ENCODE data around the gene SCARF2.

- TF ChIP-seq CTCF (IDR thresholded peaks at IDR 0.05; ENCODE audit: low read length) = no peak
- no peak for TF ChIP-seq EZH2 (IDR thresholded peaks at IDR 0.05; ENCODE audit: borderline replicate concordance, low read length)
Observed at GRCh38 chr22:20421507-20421874, 16.1 kb downstream of the SCARF2 start.
